Measurements from ENCODE around the gene MAPK9. TPM values are rescaled to one million over a fixed set of nuclear protein-coding genes. Genes with fewer than 3 reads are reported as not detected.

The MAPK9 gene
- total and polyA plus RNA-seq, 11 donors = 15.2 to 51.3 (median 41.2) TPM

DNA sequence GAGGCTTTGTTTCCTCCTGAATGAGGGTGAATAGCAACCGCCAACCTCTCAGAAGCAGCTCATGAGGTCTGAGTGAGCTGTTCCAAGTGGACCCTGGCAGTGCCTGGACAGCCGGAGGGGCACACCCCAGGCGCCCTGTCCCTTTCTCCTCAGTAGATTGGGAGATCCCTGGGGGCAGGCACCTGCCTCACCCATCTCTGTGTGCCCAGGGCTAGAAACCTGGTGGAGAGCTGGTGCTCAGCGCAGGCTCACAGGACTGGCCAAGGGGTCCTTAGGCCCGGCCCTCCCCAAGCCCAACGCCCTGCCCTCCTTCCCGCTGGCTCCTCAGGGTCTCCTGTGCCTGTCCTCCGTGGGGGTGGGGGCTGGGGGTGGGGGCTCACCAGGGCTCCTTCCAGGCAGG lies 14.9 kb upstream of the MAPK9 start:
- WGBS, 4 donors = 78 to 96% (median 91%) methylated on average over 3 to 8 of the region's 8 CpGs
- intact Hi-C loops (cut with DNase I) = no loop called here
- no peak for ATAC-seq

DNA sequence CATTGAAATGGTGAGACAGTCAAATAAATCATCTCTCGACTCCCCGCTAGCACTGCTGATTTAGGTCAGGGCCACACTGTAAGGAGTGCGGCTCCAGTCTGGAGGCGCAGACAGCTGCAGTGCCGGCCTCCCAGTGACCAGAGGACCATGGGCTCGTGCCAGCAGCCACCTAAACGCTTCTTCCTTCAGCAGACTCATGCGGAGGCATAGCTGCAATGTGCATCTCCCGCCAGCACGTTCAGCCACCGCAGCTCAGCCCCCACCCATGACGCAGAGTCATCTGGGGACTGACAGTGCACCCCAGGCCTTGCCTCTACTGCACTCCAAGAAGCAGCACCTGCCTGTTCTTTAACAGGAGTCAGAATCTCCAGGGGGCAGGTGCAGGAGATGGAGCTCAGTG lies 13.6 kb upstream of the MAPK9 start:
- intact Hi-C loops (cut with DNase I) = no loop called here
- H3K9me3 ChIP-seq = no peaks in the 10 kb centered on the region
- H3K4me3 ChIP-seq = no peak overlapping the region
- ATAC-seq = no peak
- H3K4me1 ChIP-seq = no peaks in the 10 kb centered on the region
- WGBS, 4 donors = 86 to 90% (median 88%) methylated on average over 12 of the region's 12 CpGs
- no peak overlapping the region for H3K27ac ChIP-seq
- TF ChIP-seq, protein P1, sequence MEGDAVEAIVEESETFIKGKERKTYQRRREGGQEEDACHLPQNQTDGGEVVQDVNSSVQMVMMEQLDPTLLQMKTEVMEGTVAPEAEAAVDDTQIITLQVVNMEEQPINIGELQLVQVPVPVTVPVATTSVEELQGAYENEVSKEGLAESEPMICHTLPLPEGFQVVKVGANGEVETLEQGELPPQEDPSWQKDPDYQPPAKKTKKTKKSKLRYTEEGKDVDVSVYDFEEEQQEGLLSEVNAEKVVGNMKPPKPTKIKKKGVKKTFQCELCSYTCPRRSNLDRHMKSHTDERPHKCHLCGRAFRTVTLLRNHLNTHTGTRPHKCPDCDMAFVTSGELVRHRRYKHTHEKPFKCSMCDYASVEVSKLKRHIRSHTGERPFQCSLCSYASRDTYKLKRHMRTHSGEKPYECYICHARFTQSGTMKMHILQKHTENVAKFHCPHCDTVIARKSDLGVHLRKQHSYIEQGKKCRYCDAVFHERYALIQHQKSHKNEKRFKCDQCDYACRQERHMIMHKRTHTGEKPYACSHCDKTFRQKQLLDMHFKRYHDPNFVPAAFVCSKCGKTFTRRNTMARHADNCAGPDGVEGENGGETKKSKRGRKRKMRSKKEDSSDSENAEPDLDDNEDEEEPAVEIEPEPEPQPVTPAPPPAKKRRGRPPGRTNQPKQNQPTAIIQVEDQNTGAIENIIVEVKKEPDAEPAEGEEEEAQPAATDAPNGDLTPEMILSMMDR (IDR thresholded peaks at IDR 0.05) = no peak
- no peak for TF ChIP-seq POLR2A (IDR thresholded peaks at IDR 0.05)
- H3K27me3 ChIP-seq = no peaks in the 10 kb centered on the region
- DNase-seq = no peak
- peaks cover 0 to 30% (median 0%) of the 10 kb centered on the region in 9 donors for H3K36me3 ChIP-seq

More for the DNA sequence above, 14.9 kb upstream of the MAPK9 start:
- Histone ChIP-seq H3K4me3 (no peak overlapping the region), H3K36me3 (peaks cover 0 to 30% (median 0%) of the 10 kb centered on the region in 9 donors), H3K27me3 (no peaks in the 10 kb centered on the region), H3K9me3 (no peaks in the 10 kb centered on the region), H3K27ac (no peak overlapping the region), H3K4me1 (no peaks in the 10 kb centered on the region)
- TF ChIP-seq, protein P1 (IDR thresholded peaks at IDR 0.05) = no peak
- TF ChIP-seq POLR2A (IDR thresholded peaks at IDR 0.05) = no peak
- no peak for DNase-seq

DNA sequence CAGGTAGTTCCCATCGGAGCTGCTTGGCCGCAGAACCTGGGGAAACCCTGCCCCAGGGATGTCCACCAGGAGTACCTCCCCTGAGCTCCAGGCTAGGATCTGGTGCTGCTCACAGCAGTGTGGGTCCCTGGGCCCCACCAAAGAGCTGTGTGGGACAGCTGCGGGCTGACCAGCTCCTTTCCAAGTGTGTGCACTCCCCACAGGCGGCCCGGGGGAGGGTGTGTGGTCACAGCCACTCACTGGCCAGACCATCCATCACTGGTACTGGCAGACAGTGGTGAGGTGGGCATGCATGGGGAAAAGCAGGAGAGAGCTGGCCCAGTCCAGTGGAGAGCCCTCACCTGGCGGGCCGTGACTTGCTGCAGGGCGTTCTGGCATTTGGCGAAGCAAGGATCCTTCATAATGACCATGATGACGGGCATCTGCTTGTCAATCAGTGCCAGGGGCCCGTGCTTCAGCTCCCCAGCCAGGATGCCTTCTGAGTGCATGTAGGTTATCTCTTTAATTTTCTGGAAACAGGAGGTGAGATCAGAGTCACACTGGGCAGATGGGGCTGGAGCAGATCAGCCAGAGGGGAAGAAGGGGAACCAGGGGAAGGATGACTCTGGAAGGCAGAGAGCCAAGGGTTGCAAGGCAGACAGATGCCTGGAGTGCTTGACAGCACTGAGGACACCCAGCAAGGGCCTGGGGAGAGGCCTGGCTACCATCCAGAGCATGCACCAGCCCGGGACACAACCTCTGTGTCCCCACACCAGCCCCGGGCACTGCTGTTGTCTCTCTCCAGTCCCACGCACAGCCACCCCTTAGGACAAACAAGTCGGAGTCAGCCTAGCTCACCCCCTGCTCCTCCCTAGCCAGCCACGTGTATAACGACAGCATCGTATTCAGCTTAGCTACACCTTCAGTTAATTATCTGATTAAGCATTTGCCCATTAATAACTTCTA lies 12.8 kb upstream of the MAPK9 start:
- TF ChIP-seq POLR2A (IDR thresholded peaks at IDR 0.05) = no peak
- TF ChIP-seq, protein P1 (IDR thresholded peaks at IDR 0.05) = no peak
- H3K9me3 ChIP-seq = no peaks in the 10 kb centered on the region
- H3K4me3 ChIP-seq = no peak overlapping the region
- ATAC-seq (peak in 1 of 4 donors; percentile 30), DNase-seq (no peak)
- no peak overlapping the region for H3K27ac ChIP-seq
- H3K27me3 ChIP-seq = no peaks in the 10 kb centered on the region
- 80 to 81% (median 81%) methylated on average over 14 to 18 of the region's 18 CpGs for WGBS, 4 donors
- H3K4me1 ChIP-seq = no peaks in the 10 kb centered on the region
- peaks cover 0 to 30% (median 0%) of the 10 kb centered on the region in 9 donors for H3K36me3 ChIP-seq
- intact Hi-C loops (cut with DNase I) = no loop called here

DNA sequence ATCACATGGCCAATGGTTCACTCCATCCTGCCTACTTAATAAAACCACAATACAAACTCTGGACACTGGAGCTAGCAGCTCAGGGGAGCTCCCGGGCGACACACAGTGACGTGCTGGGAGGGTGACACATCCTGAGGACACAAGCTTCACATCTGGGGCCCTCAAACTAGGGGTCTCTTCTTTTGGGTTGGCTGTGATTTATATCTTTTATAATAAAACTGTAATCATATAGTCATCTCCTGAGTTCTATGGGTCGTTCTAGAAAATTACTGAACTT lies 12.1 kb upstream of the MAPK9 start:
- no peak for TF ChIP-seq POLR2A (IDR thresholded peaks at IDR 0.05)
- TF ChIP-seq, protein P1 (IDR thresholded peaks at IDR 0.05) = no peak
- intact Hi-C loops (cut with DNase I) = no loop called here
- Histone ChIP-seq H3K9me3 (no peaks in the 10 kb centered on the region), H3K4me3 (no peak overlapping the region), H3K36me3 (peaks cover 0 to 30% (median 0%) of the 10 kb centered on the region in 9 donors), H3K4me1 (no peaks in the 10 kb centered on the region), H3K27ac (no peak overlapping the region), H3K27me3 (no peaks in the 10 kb centered on the region)
- DNase-seq (no peak), ATAC-seq (no peak)
- WGBS, 4 donors = 84 to 93% (median 92%) methylated on average over 4 of the region's 4 CpGs

Measured in heart left ventricle (tissue), 16 donors.